GM12878 (cell line): ENCODE results near the gene OR2T27. TPM values are rescaled to one million over a fixed set of nuclear protein-coding genes. Genes with fewer than 3 reads are reported as not detected.

ENCODE experiments used
- ATAC-seq: fragments of 200-7000 bp; cut with Tn5 transposase; 3 replicates; pipeline ENCODE4 v1.9.1; 2020; ENCODE audit warnings: mild to moderate bottlenecking, moderate library complexity
- BruUV-seq: library from RNA; stranded (reverse); fragments of 400-500 nt; replicated peaks from 2 replicates; lab custom pipeline; 2021; lab: Mats Ljungman, UMichigan
- CTCF ChIA-PET: fragments of 300-600 bp; sonication (Branson Sonifier 250); formaldehyde crosslinking; extraction: SDS; loops from one replicate; lab custom pipeline; 2021; ENCODE audit warnings: inconsistent platforms; lab: Yijun Ruan, JAX
- POLR2A ChIA-PET: fragments of 350-600 bp; formaldehyde crosslinking; extraction: SDS; loops from one replicate; lab custom pipeline; 2021; ENCODE audit warnings: inconsistent platforms; lab: Charles Lee
- RAD21 ChIA-PET: fragments of 300-600 bp; sonication (Branson Sonifier 250); formaldehyde crosslinking; loops from one replicate; lab custom pipeline; 2023; ENCODE audit warnings: antibody characterized with exemption; ENCODE audit not compliant: unreplicated experiment; lab: Charles Lee
- SMC1A ChIA-PET: fragments of 300-600 bp; sonication (Branson Sonifier 250); formaldehyde crosslinking; loops from one replicate; lab custom pipeline; 2023; ENCODE audit not compliant: unreplicated experiment, uncharacterized antibody; lab: Charles Lee
- DNase-seq: peaks from one replicate; pipeline ENCODE4 v3.0.0-alpha.2; 2011; ENCODE audit warnings: low read depth, low spot score
- FAIRE-seq: peaks from 3 replicates; lab custom pipeline; 2011; peaks lifted over from hg19 to GRCh38; lab: Jason Lieb, UNC
- H2AFZ ChIP-seq: 2 replicates; pipeline ENCODE4 v1.6.0; 2011; ENCODE audit warnings: low read depth, low read length, control low read depth; ENCODE audit not compliant: control insufficient read depth
- H3K27ac ChIP-seq: 2 replicates; pipeline ENCODE4 v1.5.1; 2011; ENCODE audit warnings: control low read depth; ENCODE audit not compliant: control insufficient read depth, insufficient read depth
- H3K27me3 ChIP-seq, 2 experiments: replicated peaks in 1 of 2; 2 replicates each; pipeline versions ENCODE4 v1.6.0 to v1.6.1; 2011; ENCODE audit warnings: low read length in 1 of 2; ENCODE audit not compliant: control insufficient read depth in 2 of 2, insufficient read depth in 2 of 2
- H3K36me3 ChIP-seq, 2 experiments: 2 replicates each; pipeline ENCODE4 v1.5.1; 2011; ENCODE audit warnings: low read length in 1 of 2; ENCODE audit not compliant: control insufficient read depth in 2 of 2, insufficient read depth in 2 of 2
- H3K4me1 ChIP-seq: 2 replicates; pipeline ENCODE4 v1.6.1; 2011; ENCODE audit warnings: mild to moderate bottlenecking, low read length, moderate library complexity, mixed read lengths; ENCODE audit not compliant: control insufficient read depth, insufficient read depth
- H3K4me2 ChIP-seq: 2 replicates; pipeline ENCODE4 v1.6.0; 2011; ENCODE audit warnings: control low read depth; ENCODE audit not compliant: control insufficient read depth, insufficient read depth
- H3K4me3 ChIP-seq: fragments of 200-600 bp; sonication (generic); 2 replicates; pipeline ENCODE4 v1.5.1; 2016
- H3K79me2 ChIP-seq: 2 replicates; pipeline ENCODE4 v1.6.0; 2011; ENCODE audit warnings: low read length; ENCODE audit not compliant: control insufficient read depth, insufficient read depth
- H3K9ac ChIP-seq: 2 replicates; pipeline ENCODE4 v1.8.0; 2011; ENCODE audit warnings: low read length, control low read depth, mixed read lengths; ENCODE audit not compliant: control insufficient read depth, insufficient read depth
- H3K9me3 ChIP-seq: replicated peaks from 3 replicates; pipeline ENCODE4 v1.5.1; 2011; ENCODE audit warnings: mild to moderate bottlenecking, low read length; ENCODE audit not compliant: control insufficient read depth, insufficient read depth
- H4K20me1 ChIP-seq: 2 replicates; pipeline ENCODE4 v1.6.0; 2011; ENCODE audit not compliant: control insufficient read depth, insufficient read depth
- BACH1 ChIP-seq: fragments of 450-650 bp; IDR thresholded peaks from 2 replicates; pipeline ENCODE4 v1.6.1; 2017; ENCODE audit warnings: mild to moderate bottlenecking, borderline replicate concordance
- GATAD2B ChIP-seq: fragments of 450-650 bp; conservative IDR thresholded peaks from 2 replicates; pipeline ENCODE4 v1.6.1; 2017; ENCODE audit warnings: low read depth, mild to moderate bottlenecking, moderate library complexity
- LARP7 ChIP-seq: fragments of 450-650 bp; IDR thresholded peaks from 2 replicates; pipeline ENCODE4 v1.6.1; 2017; ENCODE audit warnings: mild to moderate bottlenecking
- MEF2A ChIP-seq: IDR thresholded peaks from 2 replicates; pipeline ENCODE4 v1.6.1; 2011; ENCODE audit warnings: low read depth, mild to moderate bottlenecking, low read length, moderate library complexity; ENCODE audit not compliant: insufficient read depth
- PAX5 ChIP-seq: IDR thresholded peaks from 2 replicates; pipeline ENCODE4 v1.6.1; 2011; ENCODE audit warnings: low read depth, low read length, borderline replicate concordance
- POLR2AphosphoS5 ChIP-seq: IDR thresholded peaks from 2 replicates; pipeline ENCODE4 v1.6.1; 2011; ENCODE audit warnings: mild to moderate bottlenecking, low read length, inconsistent platforms
- ZNF24 ChIP-seq: fragments of 450-650 bp; IDR thresholded peaks from 2 replicates; pipeline ENCODE4 v1.6.1; 2017; ENCODE audit warnings: antibody characterized with exemption, mild to moderate bottlenecking
- ZNF592 ChIP-seq: fragments of 450-650 bp; IDR thresholded peaks from 2 replicates; pipeline ENCODE4 v1.6.1; 2017; ENCODE audit warnings: mild to moderate bottlenecking, moderate library complexity
- whole genome bisulfite sequencing: methylation state at CpG from one replicate; pipeline ENCODE4 v1.1.6; 2016; ENCODE audit warnings: low lambda C conversion rate; ENCODE audit not compliant: insufficient replicate concordance, insufficient coverage; ENCODE audit errors: missing lambda C conversion rate; 5-methylcytosine and 5-hydroxymethylcytosine counted together
- in situ Hi-C: fragments of 300-500 bp; cut with MboI; formaldehyde crosslinking; loops from 9 replicates; pipeline ENCODE4 v1.14.3; 2018; ENCODE audit warnings: mixed read lengths
- intact Hi-C: fragments of 100-400 bp; cut with micrococcal nuclease; formaldehyde crosslinking; loops from one replicate; pipeline ENCODE4 v1.14.2; 2022; ENCODE audit not compliant: unreplicated experiment
- polyA plus RNA-seq, 11 experiments: library from polyadenylated mRNA; depleted of rRNA in 4 of 11; unstranded in 6 of 11; stranded (reverse) in 5 of 11; fragments of >200 nt; fragmentation: Nextera tagmentation in 4 of 11; fragmentation: Illumina TruSeq in 1 of 11; extraction: Ambion mirVana in 4 of 11; extraction: Trizol in 1 of 11; gene quantifications; 1 replicate in 1 of 11; 2 replicates in 10 of 11; pipeline versions ENCODE4 v1.2.1 to v1.2.3, GENCODE V29; 2011 to 2016; ENCODE audit warnings: inconsistent platforms in 2 of 11, missing spikeins in 2 of 11, low read depth in 1 of 11
- total RNA-seq, 4 experiments: library from RNA; depleted of rRNA in 3 of 4; stranded (reverse); fragments of >200 nt in 3 of 4; fragmentation: Illumina TruSeq in 1 of 4; extraction: Trizol in 1 of 4; gene quantifications; 2 replicates each; pipeline versions ENCODE4 v1.2.1 to v1.2.3, GENCODE V29; 2013 to 2021
- TF ChIP-seq, protein P1 (sequence below): IDR thresholded peaks from 2 replicates; pipeline ENCODE4 v1.6.1; 2011; ENCODE audit warnings: low read depth, mild to moderate bottlenecking, low read length, moderate library complexity, borderline replicate concordance; ENCODE audit errors: extremely low read depth
- TF ChIP-seq, protein P2 (sequence below): fragments of 450-650 bp; IDR thresholded peaks from 2 replicates; pipeline ENCODE4 v1.6.1; 2014; ENCODE audit warnings: mild to moderate bottlenecking

Gene OR2T27
- total and polyA plus RNA-seq, 10 of the 15 experiments (the other 5 are each of a cell fraction or from before 2014, with no cell fraction given), result 0.13 to 0.33 (median 0.22) TPM; not detected in 3

DNA sequence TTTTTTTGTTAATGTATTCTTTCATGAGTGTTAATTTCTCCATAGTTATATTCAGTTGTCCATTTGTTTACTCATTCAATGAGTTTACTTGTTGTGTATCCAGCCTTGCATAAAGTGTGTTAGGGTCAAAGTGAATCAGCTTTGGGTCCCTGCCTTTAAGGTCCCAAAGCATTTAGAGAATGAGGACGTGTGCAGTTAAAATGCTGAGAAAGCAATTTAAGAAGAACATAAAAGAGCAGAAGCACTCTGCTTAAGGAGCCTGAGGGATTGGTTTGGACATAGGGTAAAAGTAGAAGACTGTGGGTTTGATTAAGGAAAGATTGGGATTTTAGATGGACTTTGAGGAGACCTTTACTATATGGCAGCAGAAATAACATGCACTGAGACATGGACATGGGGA lies 43.8 kb upstream of the OR2T27 start:
- WGBS, result 32% methylated on average over 1 of the region's 1 CpG
- ChIA-PET SMC1A (interaction anchor here (1.2 to 5.2 kb wide), 3 partner anchors 40 to 106 kb away, joined by 3 to 60 read pairs (median 8); no protein-coding TSS in a partner anchor), CTCF (interaction anchor here (2.6 to 4.1 kb wide), 3 partner anchors 87 to 108 kb away, joined by 8 to 20 read pairs (median 15); no protein-coding TSS in a partner anchor), RAD21 (interaction anchor here (0.9 to 4.9 kb wide), 2 partner anchors 106 to 107 kb away, joined by 5 to 53 read pairs; no protein-coding TSS in a partner anchor), POLR2A (interaction anchor here (1.2 kb wide), 1 partner anchor 123 kb away, joined by 3 read pairs; no protein-coding TSS in a partner anchor)
- intact Hi-C loops, result loop anchor here (5.0 kb wide), 1 partner anchor 457 kb away; no protein-coding TSS in a partner anchor
- DNase-seq, result no peak
- no peak for FAIRE-seq
- Histone ChIP-seq H3K9ac (no peak overlapping the region), H3K4me2 (no peak overlapping the region), H3K4me1 (no peaks in the 10 kb centered on the region), H3K27me3 (no peaks in the 10 kb centered on the region), H3K27ac (no peak overlapping the region), H2AFZ (no peak overlapping the region), H3K36me3 (no peaks in the 10 kb centered on the region), H3K4me3 (no peak overlapping the region), H4K20me1 (no peaks in the 10 kb centered on the region), H3K79me2 (no peaks in the 10 kb centered on the region), H3K9me3 (no peaks in the 10 kb centered on the region)
- in situ Hi-C loops, result loop anchor here (5.0 kb wide), 1 partner anchor 108 kb away; no protein-coding TSS in a partner anchor
- ATAC-seq, result no peak
- no TSS peak for BruUV-seq
- TF ChIP-seq, protein P1, sequence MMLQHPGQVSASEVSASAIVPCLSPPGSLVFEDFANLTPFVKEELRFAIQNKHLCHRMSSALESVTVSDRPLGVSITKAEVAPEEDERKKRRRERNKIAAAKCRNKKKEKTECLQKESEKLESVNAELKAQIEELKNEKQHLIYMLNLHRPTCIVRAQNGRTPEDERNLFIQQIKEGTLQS, result no peak
- TF ChIP-seq MEF2A (no peak), ZNF592 (no peak), POLR2AphosphoS5 (no peak), LARP7 (no peak), ZNF24 (no peak), PAX5 (no peak), BACH1 (no peak), GATAD2B (no peak)
- TF ChIP-seq, protein P2, sequence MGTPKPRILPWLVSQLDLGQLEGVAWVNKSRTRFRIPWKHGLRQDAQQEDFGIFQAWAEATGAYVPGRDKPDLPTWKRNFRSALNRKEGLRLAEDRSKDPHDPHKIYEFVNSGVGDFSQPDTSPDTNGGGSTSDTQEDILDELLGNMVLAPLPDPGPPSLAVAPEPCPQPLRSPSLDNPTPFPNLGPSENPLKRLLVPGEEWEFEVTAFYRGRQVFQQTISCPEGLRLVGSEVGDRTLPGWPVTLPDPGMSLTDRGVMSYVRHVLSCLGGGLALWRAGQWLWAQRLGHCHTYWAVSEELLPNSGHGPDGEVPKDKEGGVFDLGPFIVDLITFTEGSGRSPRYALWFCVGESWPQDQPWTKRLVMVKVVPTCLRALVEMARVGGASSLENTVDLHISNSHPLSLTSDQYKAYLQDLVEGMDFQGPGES, result no peak
